ENCODE measurements around the gene TMBIM1.

DNA sequence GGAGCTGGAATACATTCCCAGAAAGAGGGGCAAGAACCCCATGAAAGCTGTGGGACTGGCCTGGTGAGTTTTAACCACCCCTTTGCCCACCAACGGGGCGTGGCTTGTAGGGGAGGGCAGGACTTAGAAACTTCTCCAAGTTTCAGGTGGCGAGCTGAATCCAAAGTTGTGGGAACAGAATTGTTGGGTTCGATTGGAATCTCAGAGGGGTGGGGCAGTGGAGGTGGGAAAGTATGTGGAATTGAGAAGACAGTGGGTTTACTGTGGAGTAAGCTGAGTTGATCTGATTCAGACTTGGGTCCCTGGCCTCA lies 20.9 kb downstream of the TMBIM1 start:
- TF ChIP-seq, protein P1, sequence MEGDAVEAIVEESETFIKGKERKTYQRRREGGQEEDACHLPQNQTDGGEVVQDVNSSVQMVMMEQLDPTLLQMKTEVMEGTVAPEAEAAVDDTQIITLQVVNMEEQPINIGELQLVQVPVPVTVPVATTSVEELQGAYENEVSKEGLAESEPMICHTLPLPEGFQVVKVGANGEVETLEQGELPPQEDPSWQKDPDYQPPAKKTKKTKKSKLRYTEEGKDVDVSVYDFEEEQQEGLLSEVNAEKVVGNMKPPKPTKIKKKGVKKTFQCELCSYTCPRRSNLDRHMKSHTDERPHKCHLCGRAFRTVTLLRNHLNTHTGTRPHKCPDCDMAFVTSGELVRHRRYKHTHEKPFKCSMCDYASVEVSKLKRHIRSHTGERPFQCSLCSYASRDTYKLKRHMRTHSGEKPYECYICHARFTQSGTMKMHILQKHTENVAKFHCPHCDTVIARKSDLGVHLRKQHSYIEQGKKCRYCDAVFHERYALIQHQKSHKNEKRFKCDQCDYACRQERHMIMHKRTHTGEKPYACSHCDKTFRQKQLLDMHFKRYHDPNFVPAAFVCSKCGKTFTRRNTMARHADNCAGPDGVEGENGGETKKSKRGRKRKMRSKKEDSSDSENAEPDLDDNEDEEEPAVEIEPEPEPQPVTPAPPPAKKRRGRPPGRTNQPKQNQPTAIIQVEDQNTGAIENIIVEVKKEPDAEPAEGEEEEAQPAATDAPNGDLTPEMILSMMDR (conservative IDR thresholded peaks at IDR 0.05), result no peak
- TF ChIP-seq EZH2 (IDR thresholded peaks at IDR 0.05; ENCODE audit: low read depth), result no peak
